ENCODE results near the gene ECSIT. TPM values are rescaled to one million over a fixed set of nuclear protein-coding genes. Genes with fewer than 3 reads are reported as not detected.

Gene ECSIT
- total and polyA plus RNA-seq, 2 experiments from 2014 or later = 36.6 to 66.5 TPM

DNA sequence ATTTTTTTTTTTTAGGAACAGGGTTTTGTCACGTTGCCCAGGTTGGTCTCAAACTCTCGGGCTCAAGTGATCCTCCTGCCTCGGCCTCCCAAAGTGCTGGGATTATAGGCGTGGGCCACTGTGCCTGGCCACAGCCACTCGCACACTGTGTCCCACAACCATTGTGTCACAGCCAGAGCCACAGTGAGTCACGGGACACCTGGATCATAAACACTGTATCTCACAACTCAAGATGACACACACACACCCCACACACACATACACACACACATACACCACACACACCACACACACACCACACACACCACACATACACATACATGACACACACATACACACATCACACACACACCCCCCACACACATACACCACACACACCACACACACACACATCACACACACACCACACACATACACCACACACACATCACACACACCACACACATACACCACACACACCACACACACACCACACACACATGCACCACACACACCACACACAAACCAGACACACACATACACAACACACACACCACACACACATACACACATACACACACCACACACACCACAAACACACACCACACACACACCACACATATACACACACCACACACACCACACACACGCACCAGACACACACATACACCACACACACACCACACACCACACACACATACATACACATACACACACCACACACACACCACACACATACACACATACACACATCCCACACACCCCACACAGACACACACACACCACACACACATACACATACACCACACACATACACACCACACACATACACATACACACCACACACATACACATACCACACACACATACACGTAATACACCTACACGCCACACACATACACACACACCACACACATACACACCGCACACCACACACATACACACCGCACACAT is 64.3 kb downstream of the ECSIT start:
- H3K27ac Mint-ChIP-seq = no peak overlapping the region
- no peak for DNase-seq (ENCODE audit: low spot score)

More for the DNA sequence above, 64.3 kb downstream of the ECSIT start:
- Histone ChIP-seq H3K27ac (ENCODE audit: low read depth) (no peak overlapping the region), H3K4me1 (ENCODE audit: insufficient read depth) (peaks cover 11% of the 10 kb centered on the region; the same call in 1 of the 2 replicates), H3K9me2 (ENCODE audit: insufficient read depth) (no peaks in the 10 kb centered on the region), H3K36me3 (ENCODE audit: insufficient read depth) (no peaks in the 10 kb centered on the region), H2AFZ (no peak overlapping the region), H4K20me1 (replicated peaks; ENCODE audit: insufficient read depth) (no peaks in the 10 kb centered on the region), H3K27me3 (ENCODE audit: insufficient read depth) (no peaks in the 10 kb centered on the region), H3K4me2 (0 out of 2 replicates have a peak overlapping the region, but pooled peaks have one; percentile 68), H3K79me2 (replicated peaks; ENCODE audit: insufficient read depth) (no peaks in the 10 kb centered on the region), H3F3A (replicated peaks; ENCODE audit: low read depth) (0 out of 2 replicates have a peak, but pooled peaks cover 5% of the 10 kb centered on the region), H3K4me3 (no peak overlapping the region)
- TF ChIP-seq STAT1 (IDR thresholded peaks at IDR 0.05; ENCODE audit: unreplicated experiment) (no peak), ZNF331 (CRISPR knock-in tag; IDR thresholded peaks at IDR 0.05; ENCODE audit: low read depth) (no peak), CREB1 (CRISPR knock-in tag; IDR thresholded peaks at IDR 0.05; ENCODE audit: low read depth) (no peak), ZNF114 (CRISPR knock-in tag; IDR thresholded peaks at IDR 0.05) (no peak), POLR2AphosphoS5 (IDR thresholded peaks at IDR 0.05; ENCODE audit: low read depth) (no peak), JUNB (IDR thresholded peaks at IDR 0.05; ENCODE audit: unreplicated experiment) (no peak), EZH2phosphoT487 (IDR thresholded peaks at IDR 0.05; ENCODE audit: unreplicated experiment) (no peak), NANOG (IDR thresholded peaks at IDR 0.05; ENCODE audit: borderline replicate concordance) (no peak), EZH2 (IDR thresholded peaks at IDR 0.05; ENCODE audit: low read depth, unreplicated experiment) (no peak)
- TF ChIP-seq, protein P1, sequence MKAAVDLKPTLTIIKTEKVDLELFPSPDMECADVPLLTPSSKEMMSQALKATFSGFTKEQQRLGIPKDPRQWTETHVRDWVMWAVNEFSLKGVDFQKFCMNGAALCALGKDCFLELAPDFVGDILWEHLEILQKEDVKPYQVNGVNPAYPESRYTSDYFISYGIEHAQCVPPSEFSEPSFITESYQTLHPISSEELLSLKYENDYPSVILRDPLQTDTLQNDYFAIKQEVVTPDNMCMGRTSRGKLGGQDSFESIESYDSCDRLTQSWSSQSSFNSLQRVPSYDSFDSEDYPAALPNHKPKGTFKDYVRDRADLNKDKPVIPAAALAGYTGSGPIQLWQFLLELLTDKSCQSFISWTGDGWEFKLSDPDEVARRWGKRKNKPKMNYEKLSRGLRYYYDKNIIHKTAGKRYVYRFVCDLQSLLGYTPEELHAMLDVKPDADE (IDR thresholded peaks at IDR 0.05) = no peak
- TF ChIP-seq, protein P2, sequence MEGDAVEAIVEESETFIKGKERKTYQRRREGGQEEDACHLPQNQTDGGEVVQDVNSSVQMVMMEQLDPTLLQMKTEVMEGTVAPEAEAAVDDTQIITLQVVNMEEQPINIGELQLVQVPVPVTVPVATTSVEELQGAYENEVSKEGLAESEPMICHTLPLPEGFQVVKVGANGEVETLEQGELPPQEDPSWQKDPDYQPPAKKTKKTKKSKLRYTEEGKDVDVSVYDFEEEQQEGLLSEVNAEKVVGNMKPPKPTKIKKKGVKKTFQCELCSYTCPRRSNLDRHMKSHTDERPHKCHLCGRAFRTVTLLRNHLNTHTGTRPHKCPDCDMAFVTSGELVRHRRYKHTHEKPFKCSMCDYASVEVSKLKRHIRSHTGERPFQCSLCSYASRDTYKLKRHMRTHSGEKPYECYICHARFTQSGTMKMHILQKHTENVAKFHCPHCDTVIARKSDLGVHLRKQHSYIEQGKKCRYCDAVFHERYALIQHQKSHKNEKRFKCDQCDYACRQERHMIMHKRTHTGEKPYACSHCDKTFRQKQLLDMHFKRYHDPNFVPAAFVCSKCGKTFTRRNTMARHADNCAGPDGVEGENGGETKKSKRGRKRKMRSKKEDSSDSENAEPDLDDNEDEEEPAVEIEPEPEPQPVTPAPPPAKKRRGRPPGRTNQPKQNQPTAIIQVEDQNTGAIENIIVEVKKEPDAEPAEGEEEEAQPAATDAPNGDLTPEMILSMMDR (conservative IDR thresholded peaks at IDR 0.05; ENCODE audit: low read depth in 2 of 2) = no peak
- TF ChIP-seq, protein P3, sequence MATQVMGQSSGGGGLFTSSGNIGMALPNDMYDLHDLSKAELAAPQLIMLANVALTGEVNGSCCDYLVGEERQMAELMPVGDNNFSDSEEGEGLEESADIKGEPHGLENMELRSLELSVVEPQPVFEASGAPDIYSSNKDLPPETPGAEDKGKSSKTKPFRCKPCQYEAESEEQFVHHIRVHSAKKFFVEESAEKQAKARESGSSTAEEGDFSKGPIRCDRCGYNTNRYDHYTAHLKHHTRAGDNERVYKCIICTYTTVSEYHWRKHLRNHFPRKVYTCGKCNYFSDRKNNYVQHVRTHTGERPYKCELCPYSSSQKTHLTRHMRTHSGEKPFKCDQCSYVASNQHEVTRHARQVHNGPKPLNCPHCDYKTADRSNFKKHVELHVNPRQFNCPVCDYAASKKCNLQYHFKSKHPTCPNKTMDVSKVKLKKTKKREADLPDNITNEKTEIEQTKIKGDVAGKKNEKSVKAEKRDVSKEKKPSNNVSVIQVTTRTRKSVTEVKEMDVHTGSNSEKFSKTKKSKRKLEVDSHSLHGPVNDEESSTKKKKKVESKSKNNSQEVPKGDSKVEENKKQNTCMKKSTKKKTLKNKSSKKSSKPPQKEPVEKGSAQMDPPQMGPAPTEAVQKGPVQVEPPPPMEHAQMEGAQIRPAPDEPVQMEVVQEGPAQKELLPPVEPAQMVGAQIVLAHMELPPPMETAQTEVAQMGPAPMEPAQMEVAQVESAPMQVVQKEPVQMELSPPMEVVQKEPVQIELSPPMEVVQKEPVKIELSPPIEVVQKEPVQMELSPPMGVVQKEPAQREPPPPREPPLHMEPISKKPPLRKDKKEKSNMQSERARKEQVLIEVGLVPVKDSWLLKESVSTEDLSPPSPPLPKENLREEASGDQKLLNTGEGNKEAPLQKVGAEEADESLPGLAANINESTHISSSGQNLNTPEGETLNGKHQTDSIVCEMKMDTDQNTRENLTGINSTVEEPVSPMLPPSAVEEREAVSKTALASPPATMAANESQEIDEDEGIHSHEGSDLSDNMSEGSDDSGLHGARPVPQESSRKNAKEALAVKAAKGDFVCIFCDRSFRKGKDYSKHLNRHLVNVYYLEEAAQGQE (IDR thresholded peaks at IDR 0.05; ENCODE audit: unreplicated experiment) = no peak
- TF ChIP-seq, protein P4, sequence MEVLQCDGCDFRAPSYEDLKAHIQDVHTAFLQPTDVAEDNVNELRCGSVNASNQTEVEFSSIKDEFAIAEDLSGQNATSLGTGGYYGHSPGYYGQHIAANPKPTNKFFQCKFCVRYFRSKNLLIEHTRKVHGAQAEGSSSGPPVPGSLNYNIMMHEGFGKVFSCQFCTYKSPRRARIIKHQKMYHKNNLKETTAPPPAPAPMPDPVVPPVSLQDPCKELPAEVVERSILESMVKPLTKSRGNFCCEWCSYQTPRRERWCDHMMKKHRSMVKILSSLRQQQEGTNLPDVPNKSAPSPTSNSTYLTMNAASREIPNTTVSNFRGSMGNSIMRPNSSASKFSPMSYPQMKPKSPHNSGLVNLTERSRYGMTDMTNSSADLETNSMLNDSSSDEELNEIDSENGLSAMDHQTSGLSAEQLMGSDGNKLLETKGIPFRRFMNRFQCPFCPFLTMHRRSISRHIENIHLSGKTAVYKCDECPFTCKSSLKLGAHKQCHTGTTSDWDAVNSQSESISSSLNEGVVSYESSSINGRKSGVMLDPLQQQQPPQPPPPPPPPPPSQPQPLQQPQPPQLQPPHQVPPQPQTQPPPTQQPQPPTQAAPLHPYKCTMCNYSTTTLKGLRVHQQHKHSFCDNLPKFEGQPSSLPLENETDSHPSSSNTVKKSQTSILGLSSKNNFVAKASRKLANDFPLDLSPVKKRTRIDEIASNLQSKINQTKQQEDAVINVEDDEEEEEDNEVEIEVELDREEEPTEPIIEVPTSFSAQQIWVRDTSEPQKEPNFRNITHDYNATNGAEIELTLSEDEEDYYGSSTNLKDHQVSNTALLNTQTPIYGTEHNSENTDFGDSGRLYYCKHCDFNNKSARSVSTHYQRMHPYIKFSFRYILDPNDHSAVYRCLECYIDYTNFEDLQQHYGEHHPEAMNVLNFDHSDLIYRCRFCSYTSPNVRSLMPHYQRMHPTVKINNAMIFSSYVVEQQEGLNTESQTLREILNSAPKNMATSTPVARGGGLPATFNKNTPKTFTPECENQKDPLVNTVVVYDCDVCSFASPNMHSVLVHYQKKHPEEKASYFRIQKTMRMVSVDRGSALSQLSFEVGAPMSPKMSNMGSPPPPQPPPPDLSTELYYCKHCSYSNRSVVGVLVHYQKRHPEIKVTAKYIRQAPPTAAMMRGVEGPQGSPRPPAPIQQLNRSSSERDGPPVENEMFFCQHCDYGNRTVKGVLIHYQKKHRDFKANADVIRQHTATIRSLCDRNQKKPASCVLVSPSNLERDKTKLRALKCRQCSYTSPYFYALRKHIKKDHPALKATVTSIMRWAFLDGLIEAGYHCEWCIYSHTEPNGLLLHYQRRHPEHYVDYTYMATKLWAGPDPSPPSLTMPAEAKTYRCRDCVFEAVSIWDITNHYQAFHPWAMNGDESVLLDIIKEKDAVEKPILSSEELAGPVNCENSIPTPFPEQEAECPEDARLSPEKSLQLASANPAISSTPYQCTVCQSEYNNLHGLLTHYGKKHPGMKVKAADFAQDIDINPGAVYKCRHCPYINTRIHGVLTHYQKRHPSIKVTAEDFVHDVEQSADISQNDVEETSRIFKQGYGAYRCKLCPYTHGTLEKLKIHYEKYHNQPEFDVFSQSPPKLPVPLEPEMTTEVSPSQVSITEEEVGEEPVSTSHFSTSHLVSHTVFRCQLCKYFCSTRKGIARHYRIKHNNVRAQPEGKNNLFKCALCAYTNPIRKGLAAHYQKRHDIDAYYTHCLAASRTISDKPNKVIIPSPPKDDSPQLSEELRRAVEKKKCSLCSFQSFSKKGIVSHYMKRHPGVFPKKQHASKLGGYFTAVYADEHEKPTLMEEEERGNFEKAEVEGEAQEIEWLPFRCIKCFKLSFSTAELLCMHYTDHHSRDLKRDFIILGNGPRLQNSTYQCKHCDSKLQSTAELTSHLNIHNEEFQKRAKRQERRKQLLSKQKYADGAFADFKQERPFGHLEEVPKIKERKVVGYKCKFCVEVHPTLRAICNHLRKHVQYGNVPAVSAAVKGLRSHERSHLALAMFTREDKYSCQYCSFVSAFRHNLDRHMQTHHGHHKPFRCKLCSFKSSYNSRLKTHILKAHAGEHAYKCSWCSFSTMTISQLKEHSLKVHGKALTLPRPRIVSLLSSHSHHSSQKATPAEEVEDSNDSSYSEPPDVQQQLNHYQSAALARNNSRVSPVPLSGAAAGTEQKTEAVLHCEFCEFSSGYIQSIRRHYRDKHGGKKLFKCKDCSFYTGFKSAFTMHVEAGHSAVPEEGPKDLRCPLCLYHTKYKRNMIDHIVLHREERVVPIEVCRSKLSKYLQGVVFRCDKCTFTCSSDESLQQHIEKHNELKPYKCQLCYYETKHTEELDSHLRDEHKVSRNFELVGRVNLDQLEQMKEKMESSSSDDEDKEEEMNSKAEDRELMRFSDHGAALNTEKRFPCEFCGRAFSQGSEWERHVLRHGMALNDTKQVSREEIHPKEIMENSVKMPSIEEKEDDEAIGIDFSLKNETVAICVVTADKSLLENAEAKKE (CRISPR knock-in tag; IDR thresholded peaks at IDR 0.05) = no peak
- Mint-ChIP-seq H3K36me3 (ENCODE audit: low read depth) (no peaks in the 10 kb centered on the region), H3K4me1 (peaks cover 9% of the 10 kb centered on the region; the same call in 2 of the 3 replicates), H3K9me3 (no peaks in the 10 kb centered on the region), H3K27me3 (ENCODE audit: insufficient read depth, low read depth, poor library complexity) (peaks cover 5% of the 10 kb centered on the region), H3K4me3 (no peak overlapping the region)
- no peak for ATAC-seq

Data from GM23338 (cell line).